HG02840 (cell line): ENCODE results near the gene CES4A.

Experiments used
- ATAC-seq: cut with Tn5 transposase; IDR thresholded peaks from one replicate; pipeline ENCODE4 v1.9.1; 2021; ENCODE audit warnings: mild to moderate bottlenecking, moderate library complexity, moderate number of reproducible peaks; ENCODE audit not compliant: unreplicated experiment, low FRiP score

Gene CES4A

DNA sequence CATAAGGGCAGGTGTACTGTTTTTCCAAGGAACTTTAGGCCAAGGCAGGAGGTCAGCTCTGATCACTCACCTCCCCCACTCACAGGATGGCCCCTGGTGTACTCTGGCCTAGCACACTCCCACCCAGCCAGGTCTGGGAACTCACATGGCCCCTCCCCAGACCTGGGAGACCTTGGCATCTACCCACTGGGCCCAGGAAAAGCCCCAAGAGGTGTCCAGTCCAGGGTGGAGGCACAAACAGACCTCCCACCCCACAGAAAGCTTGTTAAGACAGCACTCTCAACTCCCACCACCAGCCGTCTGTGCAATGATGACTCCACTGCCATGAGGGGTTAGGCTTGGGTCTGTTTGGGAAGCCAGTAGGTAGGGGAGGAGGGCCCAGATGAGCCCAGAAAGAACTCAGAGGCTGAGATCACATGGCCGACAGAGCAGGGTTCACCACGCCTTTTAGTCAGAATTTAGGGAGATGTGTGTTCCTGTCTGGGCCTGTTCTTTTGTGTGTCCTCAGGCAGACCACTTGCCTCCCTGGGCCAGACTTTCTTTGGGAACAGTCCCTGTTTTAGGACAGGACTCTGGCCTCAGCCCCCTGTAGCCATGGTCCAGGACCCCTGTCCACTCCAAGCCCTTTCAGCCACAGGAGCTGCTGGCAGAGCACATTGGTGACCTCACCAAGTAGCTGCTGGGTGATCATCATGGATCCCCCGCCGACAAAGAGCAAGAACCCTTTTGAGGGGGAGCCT is 28.5 kb downstream of the CES4A start:
- no peak for ATAC-seq

DNA sequence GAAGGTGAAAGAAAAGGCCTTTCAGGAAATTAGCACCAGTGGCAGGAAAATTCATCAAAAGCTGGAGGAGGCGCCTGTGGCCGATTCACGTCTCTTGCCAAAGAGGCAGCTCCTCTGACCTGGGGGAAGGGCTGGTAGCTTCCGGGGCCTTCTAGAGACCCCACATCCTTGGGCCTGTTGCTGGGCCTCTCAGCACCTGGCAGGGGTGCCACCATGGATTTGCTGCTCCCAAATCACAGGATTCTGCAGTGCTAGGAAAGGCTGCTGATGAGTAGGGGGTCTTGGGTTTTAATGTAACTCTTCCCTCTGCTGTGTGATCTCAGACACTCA is 29.0 kb downstream of the CES4A start:
- no peak for ATAC-seq

DNA sequence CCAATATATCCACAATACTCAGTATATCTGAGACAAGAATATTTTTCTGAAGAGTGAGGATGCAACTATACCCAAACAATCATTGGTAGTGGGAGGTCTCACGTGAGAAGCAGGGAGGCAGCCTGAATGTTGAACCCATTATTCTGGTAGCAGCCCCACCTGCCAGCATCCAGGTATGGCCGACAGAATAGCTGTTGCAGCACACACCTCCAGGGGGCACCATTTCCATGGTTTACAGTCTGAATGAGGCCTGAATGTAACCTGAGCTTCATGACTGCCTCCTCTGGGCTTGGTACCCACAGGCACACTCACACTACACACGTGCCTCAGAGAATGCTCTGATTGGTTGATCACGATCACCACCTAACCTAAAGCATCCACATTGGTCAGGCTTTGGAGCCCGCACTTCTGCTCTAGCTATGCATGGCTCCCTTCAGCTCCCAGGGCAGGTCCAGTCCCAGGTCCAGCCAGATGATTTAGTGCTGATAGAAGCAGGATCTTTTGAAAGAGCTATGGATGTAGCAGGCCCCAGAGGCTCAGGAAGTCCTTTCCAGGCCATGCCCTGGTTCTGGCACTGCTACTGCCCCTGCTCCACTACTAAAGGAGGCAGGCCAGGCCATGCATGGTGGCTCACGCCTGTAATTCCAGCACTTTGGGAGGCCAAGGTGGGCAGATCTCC is 29.6 kb downstream of the CES4A start:
- ATAC-seq = peak; percentile 72

DNA sequence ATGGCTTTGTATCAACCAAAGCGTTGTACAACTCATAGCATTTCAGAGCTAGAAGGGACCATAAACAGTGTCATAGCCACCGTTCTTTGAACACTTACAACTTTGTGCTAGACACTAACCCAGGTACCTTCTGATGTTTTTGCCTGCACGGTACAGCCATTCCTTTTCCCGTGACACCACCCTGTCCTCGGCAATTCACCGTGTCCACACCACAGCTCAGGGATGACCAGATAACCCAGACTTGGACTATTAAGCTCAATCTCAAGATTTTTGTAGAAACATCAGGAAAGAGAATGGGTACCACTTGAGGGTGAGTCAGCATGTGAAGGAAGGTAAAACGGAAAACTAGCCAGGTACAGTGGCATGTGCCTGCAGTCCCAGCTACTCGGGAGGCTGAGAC is 30.8 kb downstream of the CES4A start:
- ATAC-seq = no peak

DNA sequence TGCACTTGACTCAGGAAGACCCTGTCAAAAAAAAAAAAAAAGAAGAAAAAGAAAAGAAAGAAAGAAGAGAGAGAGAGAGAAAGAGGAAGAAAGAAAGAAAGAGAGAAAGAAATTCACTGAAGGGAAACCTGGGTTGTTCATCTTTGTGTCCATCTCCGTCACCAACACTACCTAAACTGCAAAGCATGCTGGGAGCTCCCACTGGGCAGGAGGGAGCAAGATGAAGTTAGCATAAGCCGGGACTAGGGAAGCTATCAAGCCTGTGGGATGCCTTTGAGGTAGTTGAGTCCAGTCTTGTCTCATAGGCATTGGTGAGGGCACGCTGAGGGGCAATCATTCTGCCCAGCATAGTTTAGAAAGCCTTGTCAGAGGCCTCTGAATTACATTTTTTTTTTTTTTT is 32.9 kb downstream of the CES4A start:
- ATAC-seq = no peak

DNA sequence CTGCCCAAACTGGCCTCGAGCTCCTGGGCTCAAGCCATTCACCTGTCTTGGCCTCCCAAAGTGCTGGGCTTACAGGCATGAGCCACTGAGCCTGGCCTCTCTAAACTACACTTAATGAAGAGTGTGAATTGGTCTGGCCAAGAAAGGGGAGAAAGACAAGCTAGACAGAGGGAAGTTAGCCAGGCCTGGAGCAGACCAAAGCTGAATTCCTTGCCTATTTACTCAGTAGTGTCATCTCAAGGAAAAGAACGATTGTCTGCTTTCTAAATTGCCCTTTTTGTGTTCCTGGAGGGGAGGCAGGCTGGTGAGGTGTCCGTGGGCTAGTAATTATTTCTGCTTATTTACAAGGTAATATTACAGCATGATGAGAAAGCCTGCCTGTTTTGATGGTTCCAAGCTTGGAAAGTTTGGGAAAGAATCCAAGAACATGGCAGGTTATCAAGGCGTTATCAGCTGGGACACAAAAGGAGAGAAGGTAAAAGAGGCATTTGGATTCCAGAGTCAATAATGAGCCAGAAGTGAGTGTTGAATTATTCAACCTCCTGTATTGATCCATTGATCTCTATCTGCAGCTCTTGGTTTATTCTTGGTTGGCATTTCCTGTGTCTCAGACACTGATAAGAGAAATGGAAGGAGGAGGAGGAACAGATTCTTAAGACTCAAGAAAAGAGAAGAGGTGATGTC is 34.3 kb downstream of the CES4A start:
- ATAC-seq = no peak

DNA sequence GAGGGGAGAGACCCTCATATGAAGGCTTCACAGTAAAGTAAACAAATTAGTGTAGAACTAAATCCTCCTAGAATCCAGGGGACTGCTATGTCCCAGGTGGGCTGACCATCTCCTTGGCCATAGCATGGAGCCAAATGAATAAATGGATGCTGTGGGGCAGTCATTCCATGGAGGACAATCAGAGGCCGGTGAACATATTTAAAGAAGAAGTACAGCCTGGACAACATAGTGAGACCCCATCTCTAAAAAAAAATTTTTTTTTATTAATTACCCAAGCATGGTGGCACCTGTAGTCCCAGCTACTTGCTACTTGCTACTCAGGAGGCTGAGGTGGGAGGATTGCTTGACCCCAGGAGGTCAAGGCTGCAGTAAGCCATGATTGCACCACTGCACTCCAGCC is 35.3 kb downstream of the CES4A start:
- ATAC-seq = no peak

DNA sequence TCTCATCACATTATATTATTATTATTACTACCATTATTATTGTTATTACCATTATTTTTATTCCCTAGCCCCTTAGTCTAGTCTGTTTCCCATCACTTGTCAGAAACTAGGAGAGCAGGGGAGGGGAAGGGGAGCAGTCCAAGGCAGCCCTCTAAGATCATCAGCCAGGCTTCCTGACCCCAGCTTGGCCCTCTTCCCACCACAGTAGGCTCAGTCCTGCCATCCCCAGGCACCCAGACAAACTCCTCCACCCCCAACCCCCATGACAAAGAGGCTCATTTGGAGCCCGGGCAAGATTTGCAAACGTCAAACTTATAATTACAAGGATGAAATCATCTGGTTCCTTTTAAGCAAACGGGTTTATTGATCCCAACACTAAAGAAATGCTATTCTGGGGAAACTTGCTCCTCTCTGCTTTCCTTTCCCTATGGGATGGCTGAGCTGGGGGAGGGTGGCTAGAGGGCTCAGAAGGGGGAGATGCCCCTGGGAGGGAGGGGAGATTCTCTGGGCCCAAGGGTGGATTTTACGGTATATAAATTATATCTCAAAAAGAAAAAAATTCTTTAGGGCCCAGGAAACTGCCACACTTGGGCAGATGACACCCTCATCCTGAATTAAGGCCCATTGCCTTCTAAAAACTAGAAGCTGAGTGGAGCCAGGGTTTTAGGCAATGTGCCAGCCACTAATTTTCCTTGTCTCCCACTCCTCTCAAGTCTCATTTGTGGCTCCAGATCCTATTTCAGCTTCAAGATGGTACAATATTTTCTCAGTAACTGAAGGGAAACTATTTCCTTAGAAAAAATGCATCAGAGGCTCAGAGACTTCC is 36.2 kb downstream of the CES4A start:
- no peak for ATAC-seq

DNA sequence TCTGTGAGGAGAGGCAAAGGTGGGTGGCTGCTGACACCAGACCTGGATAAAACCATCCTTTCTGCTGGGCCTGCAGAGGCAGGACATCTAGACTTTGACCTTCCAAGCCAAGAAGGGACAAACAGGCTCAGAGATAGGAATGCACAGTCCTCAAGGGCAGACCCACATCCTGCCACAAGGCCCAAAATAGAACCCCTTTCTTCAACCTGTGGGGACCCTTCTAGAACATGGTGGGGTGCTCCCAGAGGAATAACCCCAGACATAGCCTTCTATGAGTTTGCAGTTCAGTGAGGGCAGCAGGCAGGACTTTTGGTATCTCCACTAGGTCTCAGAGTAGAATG is 36.8 kb downstream of the CES4A start:
- ATAC-seq = no peak

DNA sequence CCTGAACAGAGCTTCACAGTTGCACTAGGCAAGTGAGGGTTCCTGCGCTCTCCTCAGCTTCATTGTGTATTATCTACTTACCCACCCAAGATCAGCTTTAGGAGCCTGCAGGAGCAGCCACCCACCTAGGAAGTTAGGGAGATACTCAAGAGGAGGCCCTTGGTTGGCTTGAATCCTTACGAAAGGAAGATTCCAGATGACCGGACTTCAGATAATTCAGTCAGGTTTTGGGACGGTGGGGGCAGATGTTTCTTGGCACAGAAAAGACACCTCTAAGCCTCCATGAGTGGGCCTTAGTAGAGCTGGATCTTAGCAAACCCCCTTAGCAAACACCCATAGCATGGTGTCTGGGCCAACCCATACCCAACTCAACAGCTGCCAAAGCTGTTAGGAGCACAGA is 38.2 kb downstream of the CES4A start:
- no peak for ATAC-seq

DNA sequence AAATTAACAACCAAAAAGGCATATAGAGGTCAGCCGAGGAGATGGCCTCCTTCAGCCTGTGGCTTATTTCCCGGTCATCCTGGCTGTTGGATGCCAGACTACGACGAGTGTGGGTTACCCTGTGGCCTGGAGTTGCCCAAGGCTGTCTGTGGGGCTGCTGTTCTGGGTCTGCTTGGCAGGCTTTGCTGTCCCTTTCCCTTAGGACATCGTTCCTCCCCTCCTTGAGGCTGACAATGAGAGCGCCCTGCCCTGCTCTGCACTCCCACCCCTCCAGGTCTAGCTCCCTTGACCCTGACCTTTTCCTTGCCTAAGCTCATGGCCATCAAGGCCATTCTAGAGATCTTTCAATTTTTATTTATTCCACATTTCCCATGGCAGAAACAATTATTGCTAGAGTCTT is 38.7 kb downstream of the CES4A start:
- ATAC-seq = no peak

DNA sequence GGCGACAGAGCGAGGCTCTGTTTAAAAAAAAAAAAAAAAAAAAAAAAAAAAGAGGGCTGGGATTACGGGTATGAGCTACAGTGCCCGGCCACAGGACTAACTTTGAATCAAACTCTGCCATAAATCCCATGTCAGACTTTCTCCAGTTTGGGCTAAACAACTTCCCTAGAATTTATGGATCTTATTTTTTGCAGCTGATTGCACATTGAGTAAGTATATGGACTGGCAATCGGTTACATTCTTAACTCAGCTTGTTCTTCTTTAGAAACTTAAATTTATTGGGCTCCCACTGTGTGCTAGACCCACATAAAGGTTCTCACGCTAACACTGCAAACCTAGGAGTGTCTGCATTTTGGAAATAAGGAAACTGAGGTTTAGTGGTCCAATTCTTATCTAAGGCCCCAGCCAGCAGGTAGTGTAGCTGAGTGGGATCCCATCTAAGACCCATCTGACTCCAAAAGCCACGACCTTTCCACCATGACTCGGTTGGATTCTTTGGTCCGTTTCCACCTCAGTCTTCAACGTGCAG is 39.8 kb downstream of the CES4A start:
- ATAC-seq = no peak

DNA sequence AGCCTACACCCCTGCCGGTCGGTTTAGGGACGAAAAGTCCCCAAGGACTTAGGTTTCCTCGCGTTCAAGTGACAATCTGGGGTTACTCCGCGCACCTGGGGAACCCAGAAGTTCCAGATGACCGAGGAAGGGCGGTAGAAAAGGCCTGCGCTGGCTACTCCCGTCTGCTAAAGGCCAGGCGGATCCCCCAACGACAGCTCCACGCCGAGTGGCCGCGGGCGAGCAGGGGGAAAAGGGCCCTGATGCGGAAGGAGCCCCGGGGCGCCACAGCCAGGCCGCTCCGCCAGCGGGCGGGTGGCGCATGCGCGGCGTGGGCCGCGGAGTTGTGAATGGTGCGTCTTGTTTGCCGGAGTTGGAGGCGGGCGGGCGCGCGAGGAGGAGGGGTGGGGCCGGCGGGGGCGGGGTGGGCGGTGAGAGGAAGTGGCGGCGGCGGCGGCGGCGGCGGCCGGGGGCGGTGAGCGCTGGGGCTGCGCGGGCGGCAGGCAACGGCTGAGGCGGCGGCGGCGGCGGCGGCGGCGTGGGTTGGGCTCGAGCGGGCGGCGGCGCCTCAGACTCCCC is 40.4 kb downstream of the CES4A start, which contains the start of gene CBFB:
CBFB (plus strand) TSS at position 454 of the 558 bp plus-strand sequence. CDS start 259 bp downstream, outside the sequence.
- peak; percentile 66 for ATAC-seq

DNA sequence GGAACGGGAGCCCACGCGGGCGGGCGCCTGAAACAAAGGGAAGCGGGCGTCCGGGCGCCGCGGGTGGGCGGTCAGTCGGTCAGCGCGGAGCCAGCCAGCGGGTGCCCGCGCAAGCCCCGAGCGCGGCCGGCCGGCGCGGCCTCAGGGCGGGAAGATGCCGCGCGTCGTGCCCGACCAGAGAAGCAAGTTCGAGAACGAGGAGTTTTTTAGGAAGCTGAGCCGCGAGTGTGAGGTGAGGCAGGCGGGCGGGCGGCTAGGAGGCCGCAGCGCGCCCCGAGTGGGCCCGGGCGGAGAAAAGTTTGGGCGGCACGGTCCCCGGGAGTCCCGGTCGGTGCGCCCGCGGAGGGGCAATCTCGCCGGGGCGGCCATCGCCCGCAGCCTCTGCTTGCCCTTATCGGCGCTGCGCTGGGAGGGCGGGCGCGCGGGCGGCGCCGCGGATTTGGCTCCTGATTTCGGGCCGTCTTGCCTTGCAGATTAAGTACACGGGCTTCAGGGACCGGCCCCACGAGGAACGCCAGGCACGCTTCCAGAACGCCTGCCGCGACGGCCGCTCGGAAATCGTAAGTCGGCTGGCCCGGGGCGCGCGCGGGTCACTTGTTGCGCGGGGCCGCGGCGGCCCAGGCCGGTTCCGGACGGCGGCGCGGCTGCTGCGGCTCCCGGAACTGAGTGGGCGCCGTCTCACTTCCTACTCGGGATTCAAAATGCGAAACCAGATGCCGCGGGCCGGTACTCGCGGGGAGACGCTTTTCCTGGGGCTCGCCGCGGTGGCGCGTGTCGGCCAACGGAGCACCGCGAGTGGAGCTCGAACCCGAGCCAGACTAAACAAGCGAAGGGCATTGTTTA is 41.1 kb downstream of the CES4A start:
- peak; percentile 43 for ATAC-seq

DNA sequence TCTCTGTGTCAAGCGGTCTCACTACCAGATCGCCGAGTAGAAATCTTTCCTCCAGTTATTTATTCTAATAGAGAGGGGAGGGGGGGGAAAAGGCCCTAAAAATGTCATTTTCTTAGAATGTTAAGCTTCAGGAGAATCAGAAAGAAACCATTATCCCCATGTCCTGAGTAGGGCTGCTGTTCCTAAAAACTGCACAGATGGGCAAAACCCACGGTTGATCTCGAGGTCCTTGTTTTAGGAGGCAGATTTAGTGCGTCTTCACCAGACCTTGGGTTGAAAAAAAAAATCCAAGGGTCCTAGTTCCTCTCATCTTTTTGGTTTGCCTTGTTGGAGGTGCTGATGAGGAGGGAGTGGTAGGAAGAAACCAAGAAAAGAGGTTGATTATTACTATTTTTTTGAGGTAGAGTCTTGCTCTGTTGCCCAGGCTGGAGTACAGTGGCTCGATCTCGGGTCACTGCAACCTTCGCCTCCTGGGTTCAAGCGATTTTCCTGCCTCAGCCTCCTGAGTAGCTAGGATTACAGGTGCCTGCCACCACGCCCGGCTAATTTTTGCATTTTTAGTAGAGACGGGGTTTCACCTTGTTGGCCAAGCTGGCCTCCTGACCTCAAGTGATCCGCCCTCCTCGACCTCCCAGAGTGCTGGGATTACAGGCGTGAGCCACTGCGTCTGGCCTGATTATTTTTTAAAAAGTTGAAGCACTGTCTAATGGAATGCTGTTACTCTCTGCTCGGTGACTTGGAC is 42.0 kb downstream of the CES4A start:
- no peak for ATAC-seq

DNA sequence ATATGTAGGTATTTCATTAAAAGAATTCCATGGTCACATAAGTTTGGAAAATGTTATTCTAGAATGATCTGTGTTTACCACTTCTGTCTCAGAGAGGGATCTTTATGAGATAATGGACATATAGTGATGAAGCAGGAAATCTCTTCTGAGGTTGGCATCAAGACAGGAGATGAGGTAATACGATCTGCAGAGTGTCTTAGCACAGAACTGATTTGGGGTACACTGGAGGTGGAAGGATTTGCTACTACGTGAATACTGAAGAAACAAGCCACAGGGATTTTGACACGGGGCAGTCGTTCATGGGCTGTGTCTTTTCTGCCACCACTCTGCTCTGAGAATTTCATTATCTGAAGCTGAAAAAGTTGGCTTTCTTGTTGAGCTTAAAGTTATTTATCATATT is 46.1 kb downstream of the CES4A start:
- no peak for ATAC-seq

DNA sequence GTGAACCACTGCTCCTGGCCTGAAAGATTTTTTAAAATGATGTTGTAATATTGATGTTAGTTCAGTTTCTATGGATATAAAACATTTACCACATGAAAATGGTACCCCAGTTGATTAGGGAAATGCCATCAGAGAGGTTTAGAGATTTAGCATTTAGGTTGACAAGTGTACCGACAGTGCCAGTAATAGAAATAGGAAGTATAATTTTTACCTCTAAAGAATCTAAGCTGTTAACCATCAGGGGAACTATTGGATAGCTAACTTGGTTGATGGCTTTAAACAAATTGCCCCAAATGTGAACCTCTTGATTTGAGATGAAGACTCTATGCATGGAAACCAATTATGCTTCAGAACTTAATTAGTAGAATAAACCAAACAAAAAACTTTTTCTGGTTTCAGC is 47.0 kb downstream of the CES4A start:
- no peak for ATAC-seq

DNA sequence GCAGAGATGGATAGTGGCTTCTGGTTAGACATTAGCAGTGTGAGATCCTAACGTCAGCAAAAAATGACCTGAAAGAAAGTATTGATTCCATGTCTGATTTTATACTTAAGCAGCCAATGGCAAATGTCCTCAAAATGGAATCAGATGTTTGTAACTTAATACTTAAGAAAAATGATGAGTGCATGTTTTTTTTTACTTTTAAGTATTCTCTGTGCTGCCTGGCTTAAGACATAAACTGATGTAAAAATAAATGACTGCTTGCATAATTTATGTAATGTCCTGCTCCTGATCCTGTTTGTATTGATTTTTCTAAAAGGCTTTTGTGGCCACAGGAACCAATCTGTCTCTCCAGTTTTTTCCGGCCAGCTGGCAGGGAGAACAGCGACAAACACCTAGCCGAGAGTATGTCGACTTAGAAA is 47.9 kb downstream of the CES4A start:
- no peak for ATAC-seq
